Measurements from ENCODE around the gene MR1. TPM values are rescaled to one million over a fixed set of nuclear protein-coding genes. Genes with fewer than 3 reads are reported as not detected.
A peak's percentile ranks its signal among the peaks of the same experiment; 100 is the strongest.
"Not testable (repeated sequence)": the region's sequence is repeated elsewhere in the genome, so short reads cannot be mapped to it uniquely, and the experiment has no call there.

The MR1 gene
- total RNA-seq, 1 experiment from 2014 or later: 19.6 TPM

GRCh38 chr1:181028615-181029014 is 5.2 kb upstream of the MR1 start:
- no peak for DNase-seq (ENCODE audit: low spot score)

GRCh38 chr1:181032535-181032934 is 1.2 kb upstream of the MR1 start:
- no peak for DNase-seq (ENCODE audit: low spot score)

- DNase-seq (ENCODE audit: low spot score): no peak
Observed at GRCh38 chr1:181033128-181033798, 520 bp upstream of the MR1 start.

GRCh38 chr1:181035210-181035609 is 1.4 kb downstream of the MR1 start:
- not testable (repeated sequence) for DNase-seq (ENCODE audit: low spot score)

- DNase-seq (ENCODE audit: low spot score): no peak
Observed at GRCh38 chr1:181036107-181036836, 2.5 kb downstream of the MR1 start.

- no peak for DNase-seq (ENCODE audit: low spot score)
Observed at GRCh38 chr1:181037386-181037785, 3.6 kb downstream of the MR1 start.

- DNase-seq (ENCODE audit: low spot score): peak; percentile 93
Observed at GRCh38 chr1:181038399-181038873, 4.7 kb downstream of the MR1 start.

GRCh38 chr1:181040284-181040865 is 6.6 kb downstream of the MR1 start:
- no peak for DNase-seq (ENCODE audit: low spot score)

GRCh38 chr1:181043025-181043888 is 9.5 kb downstream of the MR1 start:
- no peak for DNase-seq (ENCODE audit: low spot score)

- DNase-seq (ENCODE audit: low spot score): peak; percentile 36
Observed at GRCh38 chr1:181044449-181044966, 10.7 kb downstream of the MR1 start.

GRCh38 chr1:181045946-181046345 is 12.2 kb downstream of the MR1 start:
- not testable (repeated sequence) for DNase-seq (ENCODE audit: low spot score)

- no peak for DNase-seq (ENCODE audit: low spot score)
Observed at GRCh38 chr1:181049378-181049777, 15.6 kb downstream of the MR1 start.

- DNase-seq (ENCODE audit: low spot score): no peak
Observed at GRCh38 chr1:181050922-181051321, 17.1 kb downstream of the MR1 start.

GRCh38 chr1:181056560-181056959 is 22.8 kb downstream of the MR1 start:
- DNase-seq (ENCODE audit: low spot score): no peak

- DNase-seq (ENCODE audit: low spot score): no peak
Observed at GRCh38 chr1:181057079-181057478, 23.3 kb downstream of the MR1 start.

- no peak for DNase-seq (ENCODE audit: low spot score)
Observed at GRCh38 chr1:181059435-181059834, 25.7 kb downstream of the MR1 start.

GRCh38 chr1:181060066-181060465 is 26.3 kb downstream of the MR1 start:
- DNase-seq (ENCODE audit: low spot score): no peak

GRCh38 chr1:181060947-181061346 is 27.2 kb downstream of the MR1 start:
- not testable (repeated sequence) for DNase-seq (ENCODE audit: low spot score)

- no peak for DNase-seq (ENCODE audit: low spot score)
Observed at GRCh38 chr1:181061487-181061886, 27.7 kb downstream of the MR1 start.

GRCh38 chr1:181061891-181062835 is 28.4 kb downstream of the MR1 start:
- DNase-seq (ENCODE audit: low spot score): no peak

All from A172 (cell line).